ENCODE measurements around the gene METRN. TPM values are rescaled to one million over a fixed set of nuclear protein-coding genes. Genes with fewer than 3 reads are reported as not detected.

Gene METRN
- total RNA-seq, 4 donors from 2014 or later = 4.0 to 33.8 (median 8.9) TPM

- H3K4me3 ChIP-seq = peak overlapping the region in 2 of 4 donors; percentile 50 to 64
- TF ChIP-seq CTCF (IDR thresholded peaks at IDR 0.05) (no peak), POLR2A (IDR thresholded peaks at IDR 0.05) (no peak)
- H3K9me3 ChIP-seq = no peaks in the 10 kb centered on the region
- no peak for DNase-seq
- H3K27ac ChIP-seq = peak overlapping the region in 1 of 4 donors; percentile 57
- peaks cover 13 to 44% (median 31%) of the 10 kb centered on the region in 4 donors for H3K4me1 ChIP-seq
- no peaks in the 10 kb centered on the region for H3K27me3 ChIP-seq
- peaks cover 0 to 30% (median 0%) of the 10 kb centered on the region in 3 donors for H3K36me3 ChIP-seq
Observed at GRCh38 chr16:676565-676902, 38.4 kb upstream of the METRN start.

GRCh38 chr16:676913-677312, 38.0 kb upstream of the METRN start:
- DNase-seq = peak; percentile 65 to 94 (median 94)
- no peaks in the 10 kb centered on the region for H3K9me3 ChIP-seq
- H3K36me3 ChIP-seq = peaks cover 0 to 30% (median 0%) of the 10 kb centered on the region in 3 donors
- H3K4me3 ChIP-seq = peak overlapping the region in 2 of 4 donors; percentile 4 to 50
- peaks cover 13 to 47% (median 34%) of the 10 kb centered on the region in 4 donors for H3K4me1 ChIP-seq
- H3K27me3 ChIP-seq = no peaks in the 10 kb centered on the region
- TF ChIP-seq CTCF (IDR thresholded peaks at IDR 0.05) = no peak
- TF ChIP-seq POLR2A (IDR thresholded peaks at IDR 0.05) = peak in 1 of 2 donors; percentile 59
- peak overlapping the region in 3 of 4 donors; percentile 40 to 93 (median 57) for H3K27ac ChIP-seq

- Histone ChIP-seq H3K9me3 (no peaks in the 10 kb centered on the region), H3K27ac (peak overlapping the region; percentile 27 to 93 (median 44)), H3K27me3 (no peaks in the 10 kb centered on the region), H3K4me1 (peaks cover 13 to 53% (median 34%) of the 10 kb centered on the region in 4 donors), H3K36me3 (peaks cover 0 to 30% (median 0%) of the 10 kb centered on the region in 3 donors), H3K4me3 (peak overlapping the region in 1 of 4 donors; percentile 4)
- DNase-seq = no peak
- TF ChIP-seq POLR2A (IDR thresholded peaks at IDR 0.05) (no peak), CTCF (IDR thresholded peaks at IDR 0.05) (no peak)
Observed at GRCh38 chr16:677316-678190, 37.4 kb upstream of the METRN start.

GRCh38 chr16:678209-678857, 36.6 kb upstream of the METRN start:
- TF ChIP-seq POLR2A (IDR thresholded peaks at IDR 0.05) (no peak), CTCF (IDR thresholded peaks at IDR 0.05) (no peak)
- peak in 2 of 3 donors; percentile 69 to 72 for DNase-seq
- Histone ChIP-seq H3K4me1 (peaks cover 13 to 61% (median 38%) of the 10 kb centered on the region in 4 donors), H3K27me3 (no peaks in the 10 kb centered on the region), H3K27ac (peak overlapping the region in 3 of 4 donors; percentile 27 to 97 (median 93)), H3K4me3 (no peak overlapping the region), H3K36me3 (peaks cover 0 to 30% (median 0%) of the 10 kb centered on the region in 3 donors), H3K9me3 (no peaks in the 10 kb centered on the region)

- H3K27ac ChIP-seq = peak overlapping the region; percentile 91 to 97 (median 94)
- H3K9me3 ChIP-seq = no peaks in the 10 kb centered on the region
- no peaks in the 10 kb centered on the region for H3K27me3 ChIP-seq
- H3K4me1 ChIP-seq = peaks cover 13 to 66% (median 42%) of the 10 kb centered on the region in 4 donors
- H3K4me3 ChIP-seq = peak overlapping the region; percentile 73 to 98 (median 94)
- peaks cover 0 to 25% (median 0%) of the 10 kb centered on the region in 3 donors for H3K36me3 ChIP-seq
- TF ChIP-seq POLR2A (IDR thresholded peaks at IDR 0.05) (no peak), CTCF (IDR thresholded peaks at IDR 0.05) (no peak)
- DNase-seq = peak in 2 of 3 donors; percentile 65 to 79
Observed at GRCh38 chr16:678858-679813, 35.8 kb upstream of the METRN start.

Data from Peyer's patch (tissue), 4 donors.